Caco-2 (cell line): ENCODE results near the gene LST1. TPM values are rescaled to one million over a fixed set of nuclear protein-coding genes. Genes with fewer than 3 reads are reported as not detected.

ENCODE experiments used
- BruUV-seq: library from RNA; stranded (reverse); fragments of 400-500 nt; replicated peaks from 2 replicates; lab custom pipeline; 2021; lab: Mats Ljungman, UMichigan
- CTCF ChIA-PET: fragments of 300-600 bp; sonication (Branson Sonifier 250); formaldehyde crosslinking; loops from one replicate; lab custom pipeline; 2022; ENCODE audit warnings: antibody characterized with exemption; lab: Charles Lee
- POLR2A ChIA-PET: fragments of 300-600 bp; sonication (Branson Sonifier 250); formaldehyde crosslinking; loops from one replicate; lab custom pipeline; 2022; ENCODE audit warnings: antibody characterized with exemption; lab: Charles Lee
- DNase-seq, 2 experiments: peaks; one replicate each; pipeline versions ENCODE4 v3.0.0 to v3.0.0-alpha.2; 2020 to 2022
- H3K27me3 ChIP-seq: replicated peaks from 2 replicates; pipeline ENCODE4 v1.6.0; 2011; ENCODE audit warnings: low read length; ENCODE audit not compliant: control insufficient read depth, insufficient read depth
- H3K36me3 ChIP-seq: 2 replicates; pipeline ENCODE4 v1.5.1; 2011; ENCODE audit warnings: low read length; ENCODE audit not compliant: control insufficient read depth, insufficient read depth
- H3K4me1 ChIP-seq: fragments of 250-450 bp; sonication (Bioruptor Pico); 2 replicates; pipeline ENCODE4 v1.5.1; 2020; ENCODE audit warnings: mild to moderate bottlenecking
- H3K4me3 ChIP-seq: 2 replicates; pipeline ENCODE4 v1.5.1; 2011; ENCODE audit warnings: low read depth, mild to moderate bottlenecking, control low read depth, low read length
- H3K9me3 ChIP-seq: fragments of 250-450 bp; sonication (Bioruptor Pico); 2 replicates; pipeline ENCODE4 v1.5.1; 2020; ENCODE audit warnings: mild to moderate bottlenecking, moderate library complexity
- H3K27ac Mint-ChIP-seq: one replicate; pipeline ENCODE4 v1.8.0; 2022; ENCODE audit warnings: mixed read lengths; ENCODE audit not compliant: unreplicated experiment
- H3K27me3 Mint-ChIP-seq: one replicate; pipeline ENCODE4 v1.8.0; 2022; ENCODE audit warnings: mixed read lengths; ENCODE audit not compliant: insufficient read depth, unreplicated experiment
- H3K36me3 Mint-ChIP-seq: one replicate; pipeline ENCODE4 v1.8.0; 2022; ENCODE audit warnings: mild to moderate bottlenecking, mixed read lengths; ENCODE audit not compliant: insufficient read depth, unreplicated experiment
- H3K4me1 Mint-ChIP-seq: one replicate; pipeline ENCODE4 v1.8.0; 2022; ENCODE audit warnings: low read depth, mixed read lengths; ENCODE audit not compliant: unreplicated experiment
- H3K4me3 Mint-ChIP-seq: one replicate; pipeline ENCODE4 v1.8.0; 2022; ENCODE audit warnings: mild to moderate bottlenecking, moderate library complexity, mixed read lengths; ENCODE audit not compliant: unreplicated experiment
- H3K9me3 Mint-ChIP-seq: one replicate; pipeline ENCODE4 v1.8.0; 2022; ENCODE audit warnings: mixed read lengths; ENCODE audit not compliant: unreplicated experiment
- CTCF ChIP-seq, 2 experiments: fragments of 200-600 bp in 1 of 2; IDR thresholded peaks; 1 replicate in 1 of 2; 2 replicates in 1 of 2; pipeline versions ENCODE4 v1.5.1 to v1.8.0; 2011 to 2022; ENCODE audit warnings: antibody characterized with exemption in 1 of 2, control low read depth in 1 of 2, inconsistent platforms in 1 of 2, low read depth in 1 of 2, low read length in 1 of 2, mild to moderate bottlenecking in 1 of 2, moderate library complexity in 1 of 2; ENCODE audit not compliant: insufficient read depth in 1 of 2, severe bottlenecking in 1 of 2, unreplicated experiment in 1 of 2
- intact Hi-C: fragments of 100-400 bp; cut with micrococcal nuclease; formaldehyde crosslinking; loops from one replicate; pipeline ENCODE4 v1.10.0; 2022; ENCODE audit not compliant: unreplicated experiment
- total RNA-seq: library from RNA; stranded (reverse); gene quantifications from 2 replicates; pipeline ENCODE4 v1.2.3, GENCODE V29; 2022

Gene LST1
- total RNA-seq, 1 experiment from 2014 or later, result not detected

GRCh38 chr6:31541059-31541657 is 44.9 kb upstream of the LST1 start:
- Mint-ChIP-seq H3K27ac (peak overlapping the region; percentile 91), H3K4me3 (peak overlapping the region; percentile 73), H3K4me1 (peaks cover 16% of the 10 kb centered on the region), H3K9me3 (no peaks in the 10 kb centered on the region), H3K36me3 (peaks cover 66% of the 10 kb centered on the region), H3K27me3 (no peaks in the 10 kb centered on the region)
- Histone ChIP-seq H3K36me3 (peaks cover 4% of the 10 kb centered on the region), H3K4me3 (peak overlapping the region; percentile 67), H3K9me3 (no peaks in the 10 kb centered on the region), H3K4me1 (no peaks in the 10 kb centered on the region; the same call in 1 of the 2 replicates), H3K27me3 (no peaks in the 10 kb centered on the region)
- BruUV-seq, result TSS peak; percentile 63
- intact Hi-C loops, result no loop called here
- peak in 1 of 2 experiments; percentile 46 for DNase-seq
- ChIA-PET POLR2A (interaction anchor here (0.8 to 1.8 kb wide), 13 partner anchors 10 to 383 kb away, joined by 3 to 13 read pairs (median 5); partner anchors contain the start of genes APOM, C6orf47, GPANK1 and LSM2), CTCF (interaction anchor here (1.4 to 2.4 kb wide), 2 partner anchors 57 to 63 kb away, joined by 3 to 6 read pairs; no protein-coding TSS in a partner anchor)
- no peak for TF ChIP-seq CTCF (IDR thresholded peaks at IDR 0.05; ENCODE audit: insufficient read depth in 1 of 2, low read depth in 1 of 2, low read length in 1 of 2, severe bottlenecking in 1 of 2, unreplicated experiment in 1 of 2)

DNA sequence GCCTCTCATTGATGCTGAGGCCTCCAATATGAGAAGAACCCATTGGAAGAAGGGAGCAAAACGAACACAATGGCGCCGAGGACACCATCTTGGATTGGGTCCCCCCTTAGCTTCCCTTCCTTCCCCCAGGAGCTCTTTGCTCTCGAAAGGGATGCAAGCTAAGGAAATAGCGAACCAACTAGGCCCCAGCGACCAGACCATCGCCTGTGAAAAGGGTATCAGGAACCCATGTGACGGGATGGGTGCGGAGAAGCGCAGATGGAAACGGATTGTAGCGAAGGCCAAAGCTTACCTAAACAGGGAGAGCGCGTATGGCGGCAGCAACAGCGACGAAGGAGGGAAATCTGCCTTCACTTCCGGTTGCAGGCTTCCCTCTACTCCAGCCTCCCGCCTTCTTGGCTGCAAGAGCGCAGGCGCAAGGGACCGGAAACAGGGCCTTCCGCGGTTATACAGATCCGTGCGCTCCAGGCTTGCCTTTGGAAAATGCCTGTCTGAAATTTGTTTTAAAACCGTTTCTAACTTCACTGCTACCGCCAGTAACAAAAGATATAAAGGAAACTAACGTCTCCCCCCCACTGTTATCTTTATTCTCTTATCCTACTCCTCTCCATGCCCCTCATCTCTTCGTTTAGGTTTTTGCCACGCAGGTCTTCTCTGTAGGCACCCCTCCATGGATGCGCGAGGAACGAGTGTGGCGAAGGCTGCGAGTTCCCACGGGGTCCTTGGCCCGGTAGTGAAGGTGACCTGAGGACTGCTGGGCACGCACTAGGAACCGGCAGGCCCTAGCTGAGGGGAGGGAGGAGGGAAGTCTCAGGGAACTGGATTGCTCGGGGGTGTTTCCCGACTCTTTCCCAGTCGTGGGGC is 44.2 kb upstream of the LST1 start, which contains the start of gene DDX39B:
TSS of gene DDX39B (minus strand) at position 346 of the 864 bp plus-strand sequence. CDS start 1,471 bp downstream, outside the sequence.
- Mint-ChIP-seq H3K4me1 (peaks cover 23% of the 10 kb centered on the region), H3K27ac (peak within 1 kb of the TSS; percentile 91), H3K27me3 (no peaks in the 10 kb centered on the region), H3K4me3 (peak within 1 kb of the TSS; percentile 73), H3K9me3 (no peaks in the 10 kb centered on the region), H3K36me3 (peaks cover 59% of the 10 kb centered on the region)
- ChIA-PET CTCF (interaction anchor here (0.6 to 2.4 kb wide), 4 partner anchors 9 to 1658 kb away, joined by 3 to 6 read pairs (median 4); no protein-coding TSS in a partner anchor), POLR2A (interaction anchor here (0.6 to 1.8 kb wide), 15 partner anchors 8 to 384 kb away, joined by 3 to 13 read pairs (median 5); partner anchors contain the start of genes APOM, C6orf47, CLIC1 and GPANK1)
- Histone ChIP-seq H3K4me1 (no peaks in the 10 kb centered on the region; the same call in 1 of the 2 replicates), H3K4me3 (peak within 1 kb of the TSS; percentile 67), H3K36me3 (0 out of 2 replicates have a peak, but pooled peaks cover 1% of the 10 kb centered on the region), H3K27me3 (no peaks in the 10 kb centered on the region), H3K9me3 (no peaks in the 10 kb centered on the region)
- no TSS peak for BruUV-seq
- DNase-seq, result peak; percentile 94 to 96
- no peak for TF ChIP-seq CTCF (IDR thresholded peaks at IDR 0.05; ENCODE audit: insufficient read depth in 1 of 2, low read depth in 1 of 2, low read length in 1 of 2, severe bottlenecking in 1 of 2, unreplicated experiment in 1 of 2)
- intact Hi-C loops, result no loop called here

DNA sequence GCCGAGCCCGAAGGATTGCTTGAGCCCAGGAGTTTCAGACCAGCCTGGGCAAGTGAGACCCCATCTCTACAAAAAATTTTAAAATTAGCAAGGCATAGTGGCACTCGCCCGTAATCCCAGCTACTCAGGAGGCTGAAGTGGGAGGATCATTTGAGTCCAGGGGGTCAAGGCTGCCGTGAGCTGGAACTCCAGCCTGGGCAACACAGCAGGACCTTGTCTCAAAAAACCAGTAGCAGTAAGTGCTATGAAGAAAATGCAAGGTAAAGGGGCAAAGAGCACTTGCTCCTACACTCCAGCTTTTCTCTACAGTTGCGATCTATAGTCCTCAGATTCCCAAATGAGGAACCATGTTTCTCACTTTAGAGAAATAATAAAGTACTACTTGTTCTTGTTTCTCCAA is 42.4 kb upstream of the LST1 start:
- Histone ChIP-seq H3K4me3 (no peak overlapping the region), H3K4me1 (peaks cover 6% of the 10 kb centered on the region), H3K27me3 (no peaks in the 10 kb centered on the region), H3K36me3 (0 out of 2 replicates have a peak, but pooled peaks cover 1% of the 10 kb centered on the region), H3K9me3 (no peaks in the 10 kb centered on the region)
- intact Hi-C loops, result no loop called here
- POLR2A ChIA-PET, result no interaction called here
- no peak for DNase-seq
- Mint-ChIP-seq H3K9me3 (no peaks in the 10 kb centered on the region), H3K36me3 (peaks cover 43% of the 10 kb centered on the region), H3K4me3 (no peak overlapping the region), H3K4me1 (peaks cover 28% of the 10 kb centered on the region), H3K27me3 (no peaks in the 10 kb centered on the region), H3K27ac (no peak overlapping the region)
- no peak for TF ChIP-seq CTCF (IDR thresholded peaks at IDR 0.05; ENCODE audit: insufficient read depth in 1 of 2, low read depth in 1 of 2, low read length in 1 of 2, severe bottlenecking in 1 of 2, unreplicated experiment in 1 of 2)
- BruUV-seq, result no TSS peak
- CTCF ChIA-PET, result no interaction called here
